Measurements from ENCODE around the gene MIER1.

- TF ChIP-seq CTCF (conservative IDR thresholded peaks at IDR 0.05 in 1 of 2, IDR thresholded peaks at IDR 0.05 in 1 of 2; ENCODE audit: extremely low read depth in 1 of 2, insufficient read depth in 1 of 2, low read depth in 1 of 2, low read length in 2 of 2) (peak in 1 of 2 donors; percentile 14), EZH2 (IDR thresholded peaks at IDR 0.05; ENCODE audit: borderline replicate concordance, low read length) (no peak)
Observed at GRCh38 chr1:66876664-66877063, 48.1 kb upstream of the MIER1 start.
